Diencephalon (tissue), 1 donor: ENCODE results near the gene OR8K1. TPM values are rescaled to one million over a fixed set of nuclear protein-coding genes. Genes with fewer than 3 reads are reported as not detected.

Experiments
- total RNA-seq: library from RNA; depleted of rRNA; stranded (reverse); fragments of >200 nt; gene quantifications from one replicate; pipeline ENCODE4 v1.2.3, GENCODE V29; 2014

The OR8K1 gene
- total RNA-seq: not detected

GRCh38 chr11:56345739-56346138 is at the start of gene OR8K1:
Gene OR8K1, plus strand, starts transcription at chr11:56346039. Its CDS starts 0 bp downstream, at chr11:56346039.

DNA sequence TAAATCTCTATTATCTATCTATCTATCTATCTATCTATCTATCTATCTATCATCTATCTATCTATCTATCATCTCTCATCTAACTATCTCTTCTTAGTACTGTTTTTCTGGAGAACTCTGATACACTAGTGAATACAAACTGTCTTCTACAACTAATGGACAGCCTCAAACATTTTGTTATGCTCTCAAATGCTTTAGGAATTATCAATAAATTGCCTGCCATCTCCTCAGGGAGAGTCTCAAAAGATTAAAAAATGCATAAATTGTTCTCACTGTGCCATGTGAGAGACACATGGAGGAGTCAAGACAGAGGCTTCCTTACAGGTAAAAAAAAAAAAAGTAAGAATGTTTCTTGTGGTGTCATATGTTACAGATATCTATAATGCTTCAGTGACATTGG is 31.0 kb upstream of the OR8K1 start, which contains the start of gene OR8K3:
Gene OR8K3, plus strand, starts transcription at position 301 of the 400 bp plus-strand sequence. CDS start 3,163 bp downstream, outside the sequence.

GRCh38 chr11:56353991-56354390 is 8.2 kb downstream of the OR8K1 start, which contains the start of gene OR8J1:
Gene OR8J1, plus strand, starts transcription at chr11:56354291. Its CDS starts 5,956 bp downstream, at chr11:56360247.

DNA sequence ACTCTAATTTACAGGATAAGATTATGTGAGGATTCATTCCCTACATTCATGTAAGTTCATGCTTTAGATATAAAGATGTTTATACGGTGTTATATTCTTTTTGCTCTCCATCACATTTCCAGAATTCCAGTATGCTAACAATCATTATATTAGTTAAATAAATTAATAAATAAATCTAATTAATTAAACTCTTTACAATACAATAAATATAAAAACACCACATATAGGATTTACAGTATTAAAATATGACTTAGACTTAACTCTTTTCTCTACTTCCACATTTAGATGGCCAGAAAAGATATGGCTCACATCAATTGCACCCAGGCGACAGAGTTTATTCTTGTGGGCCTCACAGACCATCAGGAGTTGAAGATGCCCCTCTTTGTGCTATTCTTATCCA is 29.5 kb downstream of the OR8K1 start, which contains the start of gene OR8U1:
Gene OR8U1, plus strand, starts transcription at position 301 of the 400 bp plus-strand sequence. Its CDS starts 0 bp downstream, at position 301.

Other genes with a start within 250 kb of the OR8K1 start
- gene OR8H2, start 242.4 kb upstream of the OR8K1 start, total RNA-seq: not detected
- gene OR8H3, start 223.7 kb upstream of the OR8K1 start, total RNA-seq: not detected
- not detected for gene OR8J3, start 205.8 kb upstream of the OR8K1 start, total RNA-seq
- gene OR8K5, start 185.7 kb upstream of the OR8K1 start, total RNA-seq: not detected
- not detected for gene OR5J2, start 169.4 kb upstream of the OR8K1 start, total RNA-seq
- gene OR5T2, start 111.8 kb upstream of the OR8K1 start, total RNA-seq: not detected
- not detected for gene OR5T3, start 93.8 kb upstream of the OR8K1 start, total RNA-seq
- not detected for gene OR5T1, start 71.9 kb upstream of the OR8K1 start, total RNA-seq
- not detected for gene OR8H1, start 53.8 kb upstream of the OR8K1 start, total RNA-seq
- not detected for gene OR8K3, start 30.9 kb upstream of the OR8K1 start, total RNA-seq
- not detected for gene OR8J1, start 8.3 kb downstream of the OR8K1 start, total RNA-seq
- not detected for gene OR8U1, start 29.6 kb downstream of the OR8K1 start, total RNA-seq
- gene OR5AL1, start 66.7 kb downstream of the OR8K1 start, total RNA-seq: not detected
- not detected for gene OR5M3, start 127.3 kb downstream of the OR8K1 start, total RNA-seq
- not detected for gene OR5M8, start 145.3 kb downstream of the OR8K1 start, total RNA-seq
- gene OR5M11, start 197.2 kb downstream of the OR8K1 start, total RNA-seq: not detected
- gene OR5M10, start 231.7 kb downstream of the OR8K1 start, total RNA-seq: not detected